Stimulated activated CD8-positive, alpha-beta memory T cell treated with anti-CD3 and anti-CD28 coated beads, Interleukin-12 subunit alpha, Interleukin-12 subunit beta, amount 100 ng/mL, for 1 hour (primary cell): Measurements from ENCODE around the gene PNMT.
"Not testable (repeated sequence)": the region's sequence is repeated elsewhere in the genome, so short reads cannot be mapped to it uniquely, and the experiment has no call there.

ENCODE experiments used
- DNase-seq: peaks from one replicate; pipeline ENCODE4 v3.0.0-alpha.2; 2020; ENCODE audit warnings: low read depth

The PNMT gene

GRCh38 chr17:39687546-39688474, 19.6 kb downstream of the PNMT start, which contains the start of gene PGAP3:
TSS of gene PGAP3 (minus strand) at chr17:39688057. CDS start at chr17:39688014, 43 bp downstream.
- peak; percentile 73 for DNase-seq

DNA sequence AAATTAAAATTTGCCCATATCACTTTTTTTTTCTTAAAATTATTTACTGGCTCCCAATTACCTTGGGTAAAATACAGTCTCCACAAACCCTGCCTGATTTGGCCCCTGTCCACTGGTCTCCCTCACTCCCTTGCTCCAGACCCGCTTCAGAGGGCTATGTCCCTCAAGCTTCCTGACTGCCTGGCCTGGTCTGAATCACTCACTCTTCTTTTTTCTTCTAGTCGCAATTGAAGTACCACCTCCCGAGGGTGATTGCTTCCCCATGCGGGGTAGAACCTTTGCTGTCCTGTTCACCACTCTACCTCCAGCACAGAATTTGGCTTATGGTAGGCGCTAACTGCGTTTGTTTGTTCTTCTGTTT, 20.2 kb downstream of the PNMT start:
- DNase-seq = no peak

- DNase-seq = no peak
These were observed 20.7 kb downstream of the PNMT start for GRCh38 chr17:39688945-39689344.

DNA sequence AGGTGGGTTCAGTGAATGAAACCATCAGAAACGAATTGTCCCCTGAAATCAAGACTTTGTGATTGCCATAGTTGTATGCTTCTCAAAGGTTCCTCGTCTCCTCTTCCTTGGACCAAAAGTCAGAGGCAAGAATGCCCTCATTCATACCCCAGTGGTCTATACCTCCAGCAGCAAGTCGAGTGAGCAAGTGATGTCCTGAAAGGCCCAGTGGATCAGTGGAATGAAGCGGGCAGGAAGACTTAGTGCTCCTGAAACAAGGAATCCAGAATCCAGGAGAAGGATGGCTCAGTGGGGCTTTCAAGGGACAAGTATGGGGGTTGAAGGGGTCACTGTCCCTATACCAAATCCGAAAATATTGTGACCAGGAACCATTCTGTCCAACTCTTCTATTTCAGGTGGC, 26.3 kb downstream of the PNMT start:
- no peak for DNase-seq

- DNase-seq = no peak
These were observed 26.8 kb downstream of the PNMT start for GRCh38 chr17:39695089-39695474.

- no peak for DNase-seq
These were observed 28.5 kb downstream of the PNMT start for GRCh38 chr17:39696731-39697130.

GRCh38 chr17:39697961-39698360, 29.7 kb downstream of the PNMT start:
- no peak for DNase-seq

- DNase-seq = not testable (repeated sequence)
These were observed 31.0 kb downstream of the PNMT start for GRCh38 chr17:39699157-39699817.

GRCh38 chr17:39699818-39700147, 31.5 kb downstream of the PNMT start, which contains the start of gene ERBB2:
TSS of gene ERBB2 (plus strand) at chr17:39700064. CDS start at chr17:39700239, 175 bp downstream.
- no peak for DNase-seq

DNA sequence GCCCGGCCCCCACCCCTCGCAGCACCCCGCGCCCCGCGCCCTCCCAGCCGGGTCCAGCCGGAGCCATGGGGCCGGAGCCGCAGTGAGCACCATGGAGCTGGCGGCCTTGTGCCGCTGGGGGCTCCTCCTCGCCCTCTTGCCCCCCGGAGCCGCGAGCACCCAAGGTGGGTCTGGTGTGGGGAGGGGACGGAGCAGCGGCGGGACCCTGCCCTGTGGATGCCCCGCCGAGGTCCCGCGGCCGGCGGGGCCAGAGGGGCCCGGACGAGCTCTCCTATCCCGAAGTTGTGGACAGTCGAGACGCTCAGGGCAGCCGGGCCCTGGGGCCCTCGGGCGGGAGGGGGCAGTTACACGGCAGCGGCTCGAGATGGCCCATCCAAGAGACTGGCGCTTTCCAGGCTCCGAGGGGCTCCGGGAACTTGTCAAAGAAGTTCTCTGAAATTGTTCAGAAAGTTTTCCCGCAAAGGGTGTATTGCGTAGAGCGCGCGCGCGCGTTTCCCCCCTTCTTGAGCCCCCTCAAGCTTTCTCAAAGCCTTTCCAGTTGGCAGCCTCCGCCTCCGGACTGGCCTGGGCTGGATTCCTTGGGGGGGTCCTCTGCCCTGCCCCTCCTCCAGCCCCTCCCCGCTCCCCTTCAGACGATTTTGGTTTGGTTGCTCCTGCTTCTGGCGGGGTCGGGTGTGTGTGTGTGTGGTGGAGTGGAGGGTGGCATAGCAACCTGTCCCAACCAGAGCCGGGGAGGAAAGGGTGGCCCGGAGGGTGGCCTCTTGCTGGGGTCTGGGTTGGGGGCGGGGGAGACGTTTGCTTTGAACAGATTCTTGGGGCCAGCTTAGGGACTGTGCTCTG, 32.1 kb downstream of the PNMT start:
- DNase-seq = no peak

DNA sequence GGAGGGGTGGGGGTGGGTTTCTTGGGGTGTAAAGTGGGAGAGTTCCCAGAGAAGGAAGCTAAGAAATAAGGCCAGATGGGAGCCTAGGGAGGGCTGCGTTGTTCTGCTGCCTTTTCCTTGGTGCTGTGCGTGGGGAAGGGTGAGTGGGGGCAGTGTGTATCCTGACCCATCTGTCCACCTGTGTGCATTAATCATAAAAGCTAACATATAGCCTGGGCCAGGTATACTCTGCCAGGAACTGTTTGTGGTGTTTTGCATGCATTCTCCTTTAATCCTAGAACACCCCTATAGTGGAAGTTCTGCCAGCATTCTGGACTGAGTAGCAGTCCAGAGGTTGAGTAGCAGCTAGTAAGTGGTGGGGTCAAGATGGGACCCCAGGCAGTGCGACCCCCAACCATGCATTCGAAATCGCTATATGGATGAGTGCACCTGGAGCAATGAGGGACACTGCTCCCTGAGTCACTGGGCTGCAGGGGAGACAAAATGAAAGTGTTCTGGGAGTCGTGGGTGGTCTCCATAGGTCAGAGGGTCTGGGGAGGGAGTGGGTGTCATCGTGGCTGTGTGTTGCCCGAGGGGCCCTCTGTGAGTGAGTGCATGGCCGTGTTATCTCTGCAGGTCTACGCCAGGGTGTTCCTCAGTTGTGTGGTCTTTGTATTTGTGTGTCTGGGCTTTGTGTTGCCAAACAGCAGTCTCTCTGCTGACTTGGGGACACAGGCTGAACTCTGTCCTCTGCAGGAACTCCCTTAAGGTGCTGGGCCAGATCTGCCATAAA, 32.9 kb downstream of the PNMT start:
- DNase-seq = no peak

- DNase-seq = no peak
These were observed 33.6 kb downstream of the PNMT start for GRCh38 chr17:39701784-39702422.

- no peak for DNase-seq
These were observed 34.9 kb downstream of the PNMT start for GRCh38 chr17:39702901-39703893.

DNA sequence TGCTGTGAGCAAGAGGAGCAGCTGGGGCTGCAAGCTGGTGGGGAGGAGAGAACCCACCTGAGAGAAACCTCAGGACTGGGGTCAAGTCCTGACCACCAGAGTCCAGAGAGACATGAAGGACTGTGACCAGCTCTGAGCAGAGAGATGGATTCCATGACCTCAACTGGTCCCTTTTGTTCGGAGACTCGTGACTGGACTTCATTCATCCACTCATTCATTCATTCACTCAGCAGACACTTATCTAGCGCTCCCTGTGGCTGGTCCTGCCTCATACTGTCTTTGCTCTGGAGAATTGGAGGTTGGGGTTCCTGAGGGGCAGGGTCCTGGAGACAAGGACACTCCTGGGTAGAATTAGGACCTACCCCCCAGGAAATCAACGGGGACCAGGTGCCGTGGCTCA, 35.7 kb downstream of the PNMT start:
- no peak for DNase-seq

GRCh38 chr17:39704821-39705551, 36.7 kb downstream of the PNMT start:
- no peak for DNase-seq

- DNase-seq = no peak
These were observed 37.6 kb downstream of the PNMT start for GRCh38 chr17:39705786-39706348.

DNA sequence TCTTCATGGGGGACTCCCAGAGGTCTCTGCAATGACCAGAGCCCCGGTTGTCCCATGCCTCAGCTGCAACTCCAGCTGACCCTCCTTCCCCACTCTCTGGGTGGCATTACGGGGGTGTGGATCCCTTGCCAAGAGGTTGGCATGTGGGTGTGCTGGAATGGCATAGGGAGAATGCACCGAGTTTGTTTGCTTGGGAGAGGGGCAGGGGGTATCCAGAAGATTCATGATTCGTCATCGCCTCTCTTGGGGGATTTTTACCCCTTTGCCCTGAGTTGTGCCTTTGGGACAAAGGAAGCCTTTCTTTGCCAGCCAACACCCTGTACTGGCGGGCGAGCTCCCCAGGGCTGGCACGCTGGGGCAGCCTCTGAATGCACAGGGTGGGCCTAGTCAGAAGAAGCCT, 38.1 kb downstream of the PNMT start:
- no peak for DNase-seq

DNA sequence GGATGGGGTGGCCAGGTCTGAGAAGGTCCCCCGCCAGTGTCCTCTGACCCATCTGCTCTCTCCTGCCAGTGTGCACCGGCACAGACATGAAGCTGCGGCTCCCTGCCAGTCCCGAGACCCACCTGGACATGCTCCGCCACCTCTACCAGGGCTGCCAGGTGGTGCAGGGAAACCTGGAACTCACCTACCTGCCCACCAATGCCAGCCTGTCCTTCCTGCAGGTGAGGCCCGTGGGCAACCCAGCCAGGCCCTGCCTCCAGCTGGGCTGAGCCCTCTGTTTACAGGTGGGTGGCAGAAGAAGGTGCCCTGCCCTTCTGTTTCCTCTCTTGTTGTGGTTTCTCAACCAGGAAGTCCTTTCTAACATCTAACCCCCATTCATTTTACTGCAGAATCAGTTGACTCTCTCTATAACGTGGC, 38.7 kb downstream of the PNMT start:
- DNase-seq = no peak
